ENCODE data around the gene ELMO1.

DNA sequence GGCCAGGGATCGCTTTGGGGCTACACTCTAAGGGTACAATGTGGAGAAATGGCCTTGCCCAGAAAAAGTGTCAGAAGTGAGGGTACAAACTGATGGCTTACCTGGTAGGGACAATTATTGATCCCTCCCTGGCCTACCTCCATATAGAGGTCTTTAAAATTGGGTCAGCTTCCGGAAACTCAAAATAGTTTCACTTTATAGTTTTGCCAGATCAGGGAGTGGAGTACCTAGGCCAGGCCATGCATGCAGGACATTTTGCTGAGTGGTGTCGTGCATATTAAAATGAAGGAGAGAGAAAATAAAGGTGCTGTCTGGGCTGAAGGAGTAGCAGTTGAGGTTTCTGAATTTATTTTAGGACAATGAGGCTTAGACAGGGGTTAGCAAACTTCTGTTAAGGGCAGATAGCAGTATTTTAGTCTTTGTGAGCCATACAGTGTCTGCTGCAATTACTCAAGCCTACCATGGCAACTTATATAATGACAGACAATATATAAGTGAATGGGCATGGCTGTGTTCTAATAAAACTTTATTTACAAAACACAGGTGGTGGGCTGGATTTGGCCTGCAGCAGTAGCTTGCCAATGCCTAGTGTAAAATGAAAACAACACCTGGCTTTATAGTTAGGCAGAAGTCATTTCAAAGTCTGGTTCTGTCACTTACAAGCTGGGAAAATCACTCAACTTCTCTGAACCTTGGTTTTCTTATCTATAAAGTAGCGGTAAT, 547.5 kb downstream of the ELMO1 start:
- no peak for TF ChIP-seq POLR2A (IDR thresholded peaks at IDR 0.05)
- TF ChIP-seq, protein P1, sequence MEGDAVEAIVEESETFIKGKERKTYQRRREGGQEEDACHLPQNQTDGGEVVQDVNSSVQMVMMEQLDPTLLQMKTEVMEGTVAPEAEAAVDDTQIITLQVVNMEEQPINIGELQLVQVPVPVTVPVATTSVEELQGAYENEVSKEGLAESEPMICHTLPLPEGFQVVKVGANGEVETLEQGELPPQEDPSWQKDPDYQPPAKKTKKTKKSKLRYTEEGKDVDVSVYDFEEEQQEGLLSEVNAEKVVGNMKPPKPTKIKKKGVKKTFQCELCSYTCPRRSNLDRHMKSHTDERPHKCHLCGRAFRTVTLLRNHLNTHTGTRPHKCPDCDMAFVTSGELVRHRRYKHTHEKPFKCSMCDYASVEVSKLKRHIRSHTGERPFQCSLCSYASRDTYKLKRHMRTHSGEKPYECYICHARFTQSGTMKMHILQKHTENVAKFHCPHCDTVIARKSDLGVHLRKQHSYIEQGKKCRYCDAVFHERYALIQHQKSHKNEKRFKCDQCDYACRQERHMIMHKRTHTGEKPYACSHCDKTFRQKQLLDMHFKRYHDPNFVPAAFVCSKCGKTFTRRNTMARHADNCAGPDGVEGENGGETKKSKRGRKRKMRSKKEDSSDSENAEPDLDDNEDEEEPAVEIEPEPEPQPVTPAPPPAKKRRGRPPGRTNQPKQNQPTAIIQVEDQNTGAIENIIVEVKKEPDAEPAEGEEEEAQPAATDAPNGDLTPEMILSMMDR (IDR thresholded peaks at IDR 0.05 in 8 of 11, conservative IDR thresholded peaks at IDR 0.05 in 3 of 11) = no peak

All from spleen (tissue), 7 donors.